SK-N-MC (cell line): Measurements from ENCODE around the gene AATF.

Source experiments
- EZH2 ChIP-seq: fragments of 200-600 bp; sonication (generic); IDR thresholded peaks from one replicate; pipeline ENCODE4 v1.6.1; 2017; ENCODE audit warnings: antibody characterized with exemption
- FOXP2 ChIP-seq: optimal IDR thresholded peaks from 2 replicates; pipeline ENCODE3; 2011; ENCODE audit warnings: mild to moderate bottlenecking, moderate library complexity; ENCODE audit not compliant: insufficient read depth; ENCODE audit errors: extremely low read length, control extremely low read depth
- POLR2AphosphoS5 ChIP-seq: IDR thresholded peaks from 2 replicates; pipeline ENCODE4 v1.6.1; 2012; ENCODE audit warnings: mild to moderate bottlenecking, low read depth, low read length, borderline replicate concordance

GRCh38 chr17:37088913-37089312 lies 140.2 kb downstream of the AATF start:
- no peak for TF ChIP-seq POLR2AphosphoS5
- no peak for TF ChIP-seq EZH2
- no peak for TF ChIP-seq FOXP2
